Hematopoietic multipotent progenitor cell treated with erythropoietin and hydrocortisone succinate and interleukin-3 and kit ligand, for 8 days (in vitro differentiated cells): ENCODE measurements around the gene CD48.

ENCODE experiments used
- DNase-seq: peaks from one replicate; pipeline ENCODE4 v3.0.0-alpha.2; 2015

Gene CD48

GRCh38 chr1:160651433-160652064 is 60.1 kb downstream of the CD48 start:
- DNase-seq = no peak

- no peak for DNase-seq
Observed at GRCh38 chr1:160647329-160647720, 64.3 kb downstream of the CD48 start.

- no peak for DNase-seq
Observed at GRCh38 chr1:160646711-160647328, 64.8 kb downstream of the CD48 start, which contains the start of gene SLAMF1. SLAMF1 (minus strand) TSS chr1:160647044; CDS start chr1:160646945, 99 bp downstream.

GRCh38 chr1:160646180-160646579 is 65.4 kb downstream of the CD48 start:
- DNase-seq = no peak

GRCh38 chr1:160645386-160646130 is 66.1 kb downstream of the CD48 start:
- no peak for DNase-seq

- DNase-seq = no peak
Observed at GRCh38 chr1:160644399-160644798, 67.2 kb downstream of the CD48 start.

GRCh38 chr1:160643138-160643537 is 68.5 kb downstream of the CD48 start:
- no peak for DNase-seq

- DNase-seq = no peak
Observed at GRCh38 chr1:160642281-160642644, 69.4 kb downstream of the CD48 start.

- no peak for DNase-seq
Observed at GRCh38 chr1:160641323-160642280, 70.0 kb downstream of the CD48 start.

- DNase-seq = peak; percentile 36
Observed at GRCh38 chr1:160640359-160641123, 71.1 kb downstream of the CD48 start.

- peak; percentile 45 for DNase-seq
Observed at GRCh38 chr1:160639652-160640051, 72.0 kb downstream of the CD48 start.

- no peak for DNase-seq
Observed at GRCh38 chr1:160638926-160639325, 72.7 kb downstream of the CD48 start.

- DNase-seq = no peak
Observed at GRCh38 chr1:160638540-160638857, 73.1 kb downstream of the CD48 start.

- no peak for DNase-seq
Observed at GRCh38 chr1:160637821-160638539, 73.6 kb downstream of the CD48 start.

GRCh38 chr1:160637065-160637464 is 74.6 kb downstream of the CD48 start:
- no peak for DNase-seq

- DNase-seq = no peak
Observed at GRCh38 chr1:160636547-160636946, 75.1 kb downstream of the CD48 start.

- no peak for DNase-seq
Observed at GRCh38 chr1:160636076-160636475, 75.5 kb downstream of the CD48 start.

- DNase-seq = no peak
Observed at GRCh38 chr1:160634543-160635491, 76.8 kb downstream of the CD48 start.

- no peak for DNase-seq
Observed at GRCh38 chr1:160633330-160633903, 78.2 kb downstream of the CD48 start.
